Thyroid gland (tissue), 4 donors: ENCODE data around the gene SLC22A15. TPM values are rescaled to one million over a fixed set of nuclear protein-coding genes. Genes with fewer than 3 reads are reported as not detected.

ENCODE experiments used
- DNase-seq, 2 donors: peaks; one replicate each; pipeline ENCODE4 v3.0.0-alpha.2; 2019
- H3K27ac ChIP-seq, 3 donors: fragments of 200-600 bp; sonication (generic); 1 replicate in 2 of 3; 2 replicates in 1 of 3; pipeline ENCODE4 v1.5.1; 2016 to 2019; ENCODE audit warnings: mild to moderate bottlenecking in 1 of 3, moderate library complexity in 1 of 3
- H3K27me3 ChIP-seq: fragments of 200-600 bp; sonication (generic); one replicate; pipeline ENCODE4 v1.5.1; 2019
- H3K36me3 ChIP-seq, 2 donors: fragments of 200-600 bp; sonication (generic); one replicate each; pipeline ENCODE4 v1.5.1; 2016 to 2019
- H3K4me1 ChIP-seq, 2 donors: fragments of 200-600 bp; sonication (generic); one replicate each; pipeline ENCODE4 v1.5.1; 2017 to 2019
- H3K4me3 ChIP-seq, 3 donors: fragments of 200-600 bp; sonication (generic); replicated peaks in 1 of 3; 1 replicate in 2 of 3; 2 replicates in 1 of 3; pipeline ENCODE4 v1.5.1; 2016; ENCODE audit warnings: mild to moderate bottlenecking in 1 of 3
- H3K9me3 ChIP-seq: fragments of 200-600 bp; sonication (generic); one replicate; pipeline ENCODE4 v1.5.1; 2017
- POLR2A ChIP-seq, 2 donors: fragments of 450-650 bp; IDR thresholded peaks; one replicate each; pipeline ENCODE4 v1.6.1; 2017; ENCODE audit warnings: antibody characterized with exemption in 2 of 2, mild to moderate bottlenecking in 2 of 2, moderate library complexity in 1 of 2
- WGBS, 2 donors: methylation state at CpG; one replicate each; pipeline ENCODE4 v1.1.5; 2017; 5-methylcytosine and 5-hydroxymethylcytosine counted together
- intact Hi-C: fragments of 100-400 bp; cut with DNase I; formaldehyde crosslinking; loops from one replicate; pipeline ENCODE4 v1.15.1; 2023
- total RNA-seq, 4 donors: library from RNA; depleted of rRNA; stranded (reverse); fragments of >200 nt; gene quantifications; one replicate each; pipeline ENCODE4 v1.2.3, GENCODE V29; 2016
- TF ChIP-seq, protein P1 (sequence below), 6 experiments: fragments of 200-600 bp in 3 of 6; fragments of 450-650 bp in 3 of 6; sonication (generic) in 3 of 6; IDR thresholded peaks; one replicate each; pipeline ENCODE4 v1.5.1; 2016 to 2019; ENCODE audit warnings: antibody characterized with exemption in 6 of 6, mild to moderate bottlenecking in 2 of 6, inconsistent platforms in 1 of 6, moderate library complexity in 1 of 6

Gene SLC22A15
- total RNA-seq, 4 donors from 2014 or later, result 5.0 to 7.7 (median 5.4) TPM

DNA sequence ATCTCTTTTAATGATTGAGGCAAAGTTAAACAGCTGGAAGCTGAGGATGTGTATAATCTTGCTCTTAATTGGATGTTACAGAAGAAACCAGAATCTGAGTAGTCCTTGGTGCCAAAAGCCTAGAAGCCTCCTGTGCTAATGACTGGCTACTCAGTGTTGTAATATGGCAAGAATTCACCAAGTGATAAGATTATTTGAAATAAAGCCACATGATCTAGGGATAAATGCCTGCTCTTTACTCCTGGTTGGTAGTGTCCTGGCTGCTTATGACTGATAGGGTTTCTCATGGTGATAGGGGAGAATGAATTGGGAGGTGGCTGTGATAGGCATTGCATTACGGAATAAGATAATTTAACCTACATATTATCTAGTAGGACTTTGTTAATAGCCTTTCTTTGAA lies 121.3 kb downstream of the SLC22A15 start:
- H3K4me1 ChIP-seq, result peaks cover 0 to 5% of the 10 kb centered on the region in 2 donors
- 47 to 96% methylated on average over 1 of the region's 1 CpG for WGBS, 2 donors
- no peak overlapping the region for H3K27ac ChIP-seq
- H3K9me3 ChIP-seq, result no peaks in the 10 kb centered on the region
- H3K36me3 ChIP-seq, result no peaks in the 10 kb centered on the region
- intact Hi-C loops, result no loop called here
- DNase-seq, result no peak
- no peak overlapping the region for H3K4me3 ChIP-seq
- H3K27me3 ChIP-seq, result no peaks in the 10 kb centered on the region
- no peak for TF ChIP-seq POLR2A (IDR thresholded peaks at IDR 0.05)
- TF ChIP-seq, protein P1, sequence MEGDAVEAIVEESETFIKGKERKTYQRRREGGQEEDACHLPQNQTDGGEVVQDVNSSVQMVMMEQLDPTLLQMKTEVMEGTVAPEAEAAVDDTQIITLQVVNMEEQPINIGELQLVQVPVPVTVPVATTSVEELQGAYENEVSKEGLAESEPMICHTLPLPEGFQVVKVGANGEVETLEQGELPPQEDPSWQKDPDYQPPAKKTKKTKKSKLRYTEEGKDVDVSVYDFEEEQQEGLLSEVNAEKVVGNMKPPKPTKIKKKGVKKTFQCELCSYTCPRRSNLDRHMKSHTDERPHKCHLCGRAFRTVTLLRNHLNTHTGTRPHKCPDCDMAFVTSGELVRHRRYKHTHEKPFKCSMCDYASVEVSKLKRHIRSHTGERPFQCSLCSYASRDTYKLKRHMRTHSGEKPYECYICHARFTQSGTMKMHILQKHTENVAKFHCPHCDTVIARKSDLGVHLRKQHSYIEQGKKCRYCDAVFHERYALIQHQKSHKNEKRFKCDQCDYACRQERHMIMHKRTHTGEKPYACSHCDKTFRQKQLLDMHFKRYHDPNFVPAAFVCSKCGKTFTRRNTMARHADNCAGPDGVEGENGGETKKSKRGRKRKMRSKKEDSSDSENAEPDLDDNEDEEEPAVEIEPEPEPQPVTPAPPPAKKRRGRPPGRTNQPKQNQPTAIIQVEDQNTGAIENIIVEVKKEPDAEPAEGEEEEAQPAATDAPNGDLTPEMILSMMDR (IDR thresholded peaks at IDR 0.05), result no peak

DNA sequence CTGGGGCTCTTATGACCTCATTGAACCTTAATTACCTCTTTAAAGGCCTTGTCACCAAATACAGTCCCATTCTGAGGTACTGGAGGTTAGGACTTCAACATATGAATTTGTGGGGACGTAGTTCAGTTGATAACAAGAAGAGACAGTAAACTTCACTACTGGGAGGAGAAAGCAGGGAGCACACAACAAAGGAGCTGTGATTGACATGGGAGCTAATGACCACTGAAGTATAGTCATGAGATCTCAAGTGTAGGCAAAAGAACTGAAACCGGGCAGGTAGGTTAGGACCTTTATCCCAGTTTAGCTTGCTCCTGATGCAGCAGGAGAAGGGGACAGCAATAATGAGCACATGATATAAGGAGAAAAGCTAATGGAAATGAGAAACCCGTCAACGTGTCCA lies 123.1 kb downstream of the SLC22A15 start:
- Histone ChIP-seq H3K4me1 (peaks cover 0 to 5% of the 10 kb centered on the region in 2 donors), H3K4me3 (no peak overlapping the region), H3K27ac (no peak overlapping the region), H3K36me3 (no peaks in the 10 kb centered on the region), H3K9me3 (no peaks in the 10 kb centered on the region), H3K27me3 (no peaks in the 10 kb centered on the region)
- WGBS, 2 donors, result 86 to 90% methylated on average over 4 of the region's 4 CpGs
- no peak for DNase-seq
- intact Hi-C loops, result no loop called here
- no peak for TF ChIP-seq POLR2A (IDR thresholded peaks at IDR 0.05)
- TF ChIP-seq, protein P1 (IDR thresholded peaks at IDR 0.05), result no peak

DNA sequence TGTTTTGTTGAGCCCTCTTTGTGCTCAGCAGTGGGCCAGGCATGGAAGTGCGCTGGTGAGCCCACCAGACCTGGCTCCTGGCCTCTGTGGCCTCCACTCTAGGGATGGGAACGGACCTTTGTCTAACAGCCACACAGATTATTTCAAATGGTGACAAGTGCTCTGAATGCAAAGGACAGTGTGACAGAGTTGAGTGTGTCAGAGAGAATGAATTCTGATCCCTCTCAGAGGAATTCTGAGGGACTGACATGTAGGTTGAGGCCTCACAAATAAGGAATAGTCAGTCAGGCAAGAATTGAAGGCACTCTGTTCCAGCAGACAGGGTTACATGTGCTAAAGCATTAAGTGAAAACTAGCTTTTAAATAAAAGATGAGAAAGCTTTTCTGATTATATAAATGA lies 123.6 kb downstream of the SLC22A15 start:
- Histone ChIP-seq H3K9me3 (no peaks in the 10 kb centered on the region), H3K4me3 (no peak overlapping the region), H3K36me3 (no peaks in the 10 kb centered on the region), H3K4me1 (peaks cover 0 to 5% of the 10 kb centered on the region in 2 donors), H3K27ac (no peak overlapping the region), H3K27me3 (no peaks in the 10 kb centered on the region)
- DNase-seq, result no peak
- intact Hi-C loops, result no loop called here
- WGBS, 2 donors, result 92 to 93% methylated on average over 2 of the region's 2 CpGs
- TF ChIP-seq POLR2A (IDR thresholded peaks at IDR 0.05), result no peak
- TF ChIP-seq, protein P1 (IDR thresholded peaks at IDR 0.05), result no peak

GRCh38 chr1:116104667-116105066 lies 128.4 kb downstream of the SLC22A15 start:
- TF ChIP-seq, protein P1 (IDR thresholded peaks at IDR 0.05), result no peak
- TF ChIP-seq POLR2A (IDR thresholded peaks at IDR 0.05), result no peak
- Histone ChIP-seq H3K36me3 (no peaks in the 10 kb centered on the region), H3K9me3 (no peaks in the 10 kb centered on the region), H3K27me3 (no peaks in the 10 kb centered on the region), H3K4me3 (no peak overlapping the region), H3K27ac (no peak overlapping the region), H3K4me1 (no peaks in the 10 kb centered on the region)
- intact Hi-C loops, result no loop called here
- 81 to 85% methylated on average over 3 of the region's 3 CpGs for WGBS, 2 donors
- DNase-seq, result no peak

- DNase-seq, result no peak
- Histone ChIP-seq H3K4me1 (peaks cover under 1 to 3% of the 10 kb centered on the region in 2 donors), H3K36me3 (no peaks in the 10 kb centered on the region), H3K9me3 (no peaks in the 10 kb centered on the region), H3K27ac (no peak overlapping the region), H3K27me3 (no peaks in the 10 kb centered on the region), H3K4me3 (no peak overlapping the region)
- intact Hi-C loops, result no loop called here
- TF ChIP-seq, protein P1 (IDR thresholded peaks at IDR 0.05), result no peak
- TF ChIP-seq POLR2A (IDR thresholded peaks at IDR 0.05), result no peak
- whole genome bisulfite sequencing, 2 donors, result 65 to 75% methylated on average over 2 of the region's 2 CpGs
Measured at GRCh38 chr1:116105996-116106395, 129.7 kb downstream of the SLC22A15 start.
